HCT116 (cell line): ENCODE data around the gene RIPK4. TPM values are rescaled to one million over a fixed set of nuclear protein-coding genes. Genes with fewer than 3 reads are reported as not detected.

Source experiments
- ATAC-seq: fragments of 200-7000 bp; cut with Tn5 transposase; 2 replicates; pipeline ENCODE4 v1.9.1; 2020; ENCODE audit warnings: mild to moderate bottlenecking, moderate library complexity
- BruUV-seq: library from RNA; stranded (reverse); fragments of 400-500 nt; replicated peaks from 2 replicates; lab custom pipeline; 2021; lab: Mats Ljungman, UMichigan
- CTCF ChIA-PET: fragments of 300-600 bp; sonication (Branson Sonifier 250); formaldehyde crosslinking; loops from one replicate; lab custom pipeline; 2021; ENCODE audit warnings: antibody characterized with exemption; lab: Charles Lee
- POLR2A ChIA-PET: fragments of 300-600, 350-600 bp; sonication (Branson Sonifier 250); formaldehyde crosslinking; loops from one replicate; lab custom pipeline; 2021; ENCODE audit warnings: antibody characterized with exemption; lab: Charles Lee
- RAD21 ChIA-PET, 2 experiments: fragments of 300-600 bp; sonication (Branson Sonifier 250); formaldehyde crosslinking; loops; one replicate each; lab custom pipeline; 2023; ENCODE audit warnings: low total read pairs in 2 of 2; ENCODE audit not compliant: uncharacterized antibody in 2 of 2, unreplicated experiment in 2 of 2, low non-redundant PET in 1 of 2; lab: Charles Lee
- DNase-seq: peaks from one replicate; pipeline ENCODE4 v3.0.0-alpha.2; 2010; ENCODE audit warnings: low read depth, low spot score
- H2AFZ ChIP-seq: fragments of 200-600 bp; shearing (Covaris generic), sonication (generic); 2 replicates; pipeline ENCODE4 v1.6.1; 2017; ENCODE audit warnings: low read depth, mixed run types, mixed read lengths, antibody characterized with exemption, low read length; ENCODE audit not compliant: poor library complexity, severe bottlenecking
- H3K27ac ChIP-seq: 2 replicates; pipeline ENCODE4 v1.5.1; 2012; ENCODE audit warnings: low read depth, low read length
- H3K27me3 ChIP-seq: fragments of 200-600 bp; sonication (generic); 2 replicates; pipeline ENCODE4 v1.6.1; 2016; ENCODE audit warnings: mixed run types, low read length, mixed read lengths; ENCODE audit not compliant: insufficient read depth
- H3K36me3 ChIP-seq, 2 experiments: fragments of 200-500 bp in 1 of 2; fragments of 200-600 bp in 1 of 2; sonication (Bioruptor generic) in 1 of 2; sonication (generic) in 1 of 2; 2 replicates each; pipeline versions ENCODE4 v1.5.1 to v1.6.1; 2014 to 2016; ENCODE audit warnings: low read length in 2 of 2, inconsistent platforms in 1 of 2, mixed read lengths in 1 of 2, mixed run types in 1 of 2; ENCODE audit not compliant: insufficient read depth in 2 of 2, control insufficient read depth in 1 of 2
- H3K4me1 ChIP-seq, 2 experiments: fragments of 200-600 bp in 1 of 2; sonication (generic) in 1 of 2; 2 replicates each; pipeline versions ENCODE4 v1.5.1 to v1.6.1; 2012 to 2017; ENCODE audit warnings: low read length in 2 of 2, inconsistent platforms in 1 of 2, mild to moderate bottlenecking in 1 of 2, mixed read lengths in 1 of 2, mixed run types in 1 of 2, moderate library complexity in 1 of 2; ENCODE audit not compliant: insufficient read depth in 2 of 2, control insufficient read depth in 1 of 2
- H3K4me2 ChIP-seq: fragments of 200-600 bp; sonication (generic); 2 replicates; pipeline ENCODE4 v1.6.1; 2017; ENCODE audit warnings: mixed run types, low read length, mixed read lengths
- H3K4me3 ChIP-seq, 2 experiments: fragments of 200-600 bp in 1 of 2; sonication (generic) in 1 of 2; replicated peaks in 1 of 2; 2 replicates each; pipeline ENCODE4 v1.5.1; 2011 to 2016; ENCODE audit warnings: low read length in 2 of 2, control low read depth in 1 of 2, low read depth in 1 of 2, mild to moderate bottlenecking in 1 of 2, mixed read lengths in 1 of 2, mixed run types in 1 of 2
- H3K79me2 ChIP-seq: fragments of 200-600 bp; sonication (generic); 2 replicates; pipeline ENCODE4 v1.6.1; 2017; ENCODE audit warnings: mild to moderate bottlenecking, mixed run types, low read length, moderate library complexity, mixed read lengths; ENCODE audit not compliant: insufficient read depth
- H3K9ac ChIP-seq: fragments of 200-600 bp; sonication (generic); 2 replicates; pipeline ENCODE4 v1.6.1; 2016; ENCODE audit warnings: low read length, mixed read lengths
- H3K9me2 ChIP-seq: fragments of 200-600 bp; sonication (generic), shearing (Covaris generic); 2 replicates; pipeline ENCODE4 v1.6.1; 2017; ENCODE audit warnings: mixed run types, mild to moderate bottlenecking, moderate library complexity; ENCODE audit not compliant: insufficient read depth
- H3K9me3 ChIP-seq, 2 experiments: fragments of 200-500 bp in 1 of 2; fragments of 200-600 bp in 1 of 2; sonication (Bioruptor generic) in 1 of 2; sonication (generic) in 1 of 2; 2 replicates each; pipeline ENCODE4 v1.6.1; 2014 to 2017; ENCODE audit warnings: low read length in 2 of 2, mixed read lengths in 2 of 2, inconsistent platforms in 1 of 2, low read depth in 1 of 2, mild to moderate bottlenecking in 1 of 2, mixed run types in 1 of 2, moderate library complexity in 1 of 2; ENCODE audit not compliant: control insufficient read depth in 1 of 2, insufficient read depth in 1 of 2
- H4K20me1 ChIP-seq: fragments of 200-600 bp; sonication (generic), shearing (Covaris generic); 2 replicates; pipeline ENCODE4 v1.6.1; 2017; ENCODE audit warnings: mixed run types, mild to moderate bottlenecking, moderate library complexity; ENCODE audit not compliant: insufficient read depth
- FOSL1 ChIP-seq: IDR thresholded peaks from 2 replicates; pipeline ENCODE4 v1.6.1; 2012; ENCODE audit warnings: low read depth
- JUND ChIP-seq: IDR thresholded peaks from 2 replicates; pipeline ENCODE4 v1.6.1; 2012
- TCF7L2 ChIP-seq: IDR thresholded peaks from 2 replicates; pipeline ENCODE4 v1.7.0; 2011; ENCODE audit warnings: borderline replicate concordance, inconsistent platforms; ENCODE audit not compliant: insufficient read depth, insufficient read length; ENCODE audit errors: extremely low read depth
- ZFX ChIP-seq: fragments of 450-650 bp; IDR thresholded peaks from 2 replicates; pipeline ENCODE4 v1.6.1; 2017
- intact Hi-C: fragments of 100-400 bp; cut with micrococcal nuclease; formaldehyde crosslinking; loops from 2 replicates; pipeline ENCODE4 v1.10.0; 2022
- total RNA-seq: library from RNA; stranded (reverse); gene quantifications from one replicate; pipeline ENCODE4 v1.2.1, GENCODE V29; 2021; ENCODE audit not compliant: unreplicated experiment
- TF ChIP-seq, protein P1 (sequence below), 3 experiments: fragments of 200-600 bp in 1 of 3; sonication (generic) in 1 of 3; IDR thresholded peaks in 2 of 3; conservative IDR thresholded peaks in 1 of 3; 2 replicates each; pipeline ENCODE4 v1.5.1; 2012 to 2017; ENCODE audit warnings: low read depth in 2 of 3, low read length in 2 of 3, antibody characterized with exemption in 1 of 3, borderline replicate concordance in 1 of 3, control low read depth in 1 of 3, mild to moderate bottlenecking in 1 of 3, mixed read lengths in 1 of 3, mixed run types in 1 of 3, moderate library complexity in 1 of 3; ENCODE audit not compliant: insufficient read depth in 1 of 3

The RIPK4 gene
- total RNA-seq, 1 experiment from 2014 or later, result 9.9 TPM

DNA sequence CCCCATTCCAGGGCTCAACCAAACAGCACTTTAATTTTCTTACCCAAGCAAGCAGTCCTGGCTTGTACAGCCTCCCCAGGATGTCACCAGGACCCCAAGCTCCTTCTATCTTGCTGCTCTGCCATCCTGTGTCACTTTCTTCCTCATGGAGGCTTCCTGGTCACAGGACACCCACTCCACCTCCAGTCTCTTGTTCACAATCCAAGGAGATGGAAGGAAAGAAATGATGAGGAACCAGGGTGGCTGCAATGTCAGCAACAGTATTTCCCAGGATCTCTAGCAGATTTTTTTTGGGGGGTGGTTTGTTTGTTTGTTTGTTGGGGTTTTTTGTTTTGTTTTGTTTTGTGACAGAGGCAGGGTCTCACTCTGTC lies 58.9 kb downstream of the RIPK4 start (continued):
- TF ChIP-seq, protein P1, sequence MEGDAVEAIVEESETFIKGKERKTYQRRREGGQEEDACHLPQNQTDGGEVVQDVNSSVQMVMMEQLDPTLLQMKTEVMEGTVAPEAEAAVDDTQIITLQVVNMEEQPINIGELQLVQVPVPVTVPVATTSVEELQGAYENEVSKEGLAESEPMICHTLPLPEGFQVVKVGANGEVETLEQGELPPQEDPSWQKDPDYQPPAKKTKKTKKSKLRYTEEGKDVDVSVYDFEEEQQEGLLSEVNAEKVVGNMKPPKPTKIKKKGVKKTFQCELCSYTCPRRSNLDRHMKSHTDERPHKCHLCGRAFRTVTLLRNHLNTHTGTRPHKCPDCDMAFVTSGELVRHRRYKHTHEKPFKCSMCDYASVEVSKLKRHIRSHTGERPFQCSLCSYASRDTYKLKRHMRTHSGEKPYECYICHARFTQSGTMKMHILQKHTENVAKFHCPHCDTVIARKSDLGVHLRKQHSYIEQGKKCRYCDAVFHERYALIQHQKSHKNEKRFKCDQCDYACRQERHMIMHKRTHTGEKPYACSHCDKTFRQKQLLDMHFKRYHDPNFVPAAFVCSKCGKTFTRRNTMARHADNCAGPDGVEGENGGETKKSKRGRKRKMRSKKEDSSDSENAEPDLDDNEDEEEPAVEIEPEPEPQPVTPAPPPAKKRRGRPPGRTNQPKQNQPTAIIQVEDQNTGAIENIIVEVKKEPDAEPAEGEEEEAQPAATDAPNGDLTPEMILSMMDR (IDR thresholded peaks at IDR 0.05 in 2 of 3, conservative IDR thresholded peaks at IDR 0.05 in 1 of 3; ENCODE audit: borderline replicate concordance in 1 of 3, insufficient read depth in 1 of 3, low read depth in 2 of 3, low read length in 2 of 3), result no peak
- TF ChIP-seq TCF7L2, result no peak

DNA sequence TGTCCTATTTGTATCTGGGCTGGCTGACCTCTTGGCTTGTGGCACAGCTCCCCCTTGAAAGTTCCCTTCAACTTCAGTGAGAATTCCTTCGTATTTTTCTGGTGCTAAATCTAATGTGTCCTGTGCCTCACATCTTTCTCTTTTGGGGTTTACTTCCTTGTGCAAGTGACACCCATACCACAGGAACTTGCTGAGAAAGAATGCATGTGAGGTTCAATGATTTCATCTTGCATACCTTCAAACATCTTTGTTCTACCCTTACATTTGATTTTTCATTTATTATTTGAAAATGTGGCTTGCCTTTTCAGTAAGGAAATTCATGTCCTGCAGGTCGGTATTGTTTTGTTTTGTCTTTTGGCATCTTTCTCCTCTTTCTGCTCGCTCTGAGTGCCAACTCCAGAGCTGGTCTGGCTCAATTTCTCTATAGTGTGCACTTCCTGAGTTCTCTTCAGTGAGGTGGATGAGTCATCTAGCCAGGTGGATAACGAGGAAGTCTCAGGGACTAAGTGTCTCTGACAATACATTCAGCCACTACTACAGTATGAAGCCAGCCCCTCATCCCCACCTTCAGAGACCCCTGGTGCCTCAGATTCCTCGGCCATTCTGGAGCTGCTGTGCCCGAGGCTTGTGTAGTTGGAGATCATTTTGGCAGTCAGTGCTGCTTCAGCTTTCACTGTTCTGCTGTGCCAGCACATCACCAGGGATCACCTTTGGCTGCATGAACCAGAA lies 59.5 kb downstream of the RIPK4 start:
- CTCF ChIA-PET, result interaction anchor here (1.7 kb wide), 1 partner anchor 95 kb away, joined by 5 read pairs; no protein-coding TSS in a partner anchor
- no peaks in the 10 kb centered on the region for H3K9me3 ChIP-seq
- no peak overlapping the region for H3K4me3 ChIP-seq
- RAD21 ChIA-PET, result no interaction called here
- H3K36me3 ChIP-seq, result no peaks in the 10 kb centered on the region
- BruUV-seq, result no TSS peak
- peak overlapping the region; percentile 25; the same call in 1 of the 2 replicates for H3K9ac ChIP-seq
- intact Hi-C loops, result no loop called here
- DNase-seq (peak; percentile 26), ATAC-seq (peak; percentile 84)
- peaks cover 30 to 35% of the 10 kb centered on the region in 2 experiments for H3K4me1 ChIP-seq
- H2AFZ ChIP-seq, result peak overlapping the region; percentile 7
- H3K27ac ChIP-seq, result no peak overlapping the region
- POLR2A ChIA-PET, result no interaction called here
- H3K79me2 ChIP-seq, result no peaks in the 10 kb centered on the region
- TF ChIP-seq FOSL1, result peak; percentile 66; the same call in 1 of the 2 replicates
- peak; percentile 63; the same call in 1 of the 2 replicates for TF ChIP-seq JUND
- TF ChIP-seq ZFX, result no peak
- H3K4me2 ChIP-seq, result peak overlapping the region; percentile 50
- H3K27me3 ChIP-seq, result no peaks in the 10 kb centered on the region
- no peaks in the 10 kb centered on the region for H3K9me2 ChIP-seq
- H4K20me1 ChIP-seq, result no peaks in the 10 kb centered on the region
